ENCODE data around the gene CLDN24. TPM values are rescaled to one million over a fixed set of nuclear protein-coding genes. Genes with fewer than 3 reads are reported as not detected.

Gene CLDN24
- total RNA-seq, 1 donor from 2014 or later, result not detected

DNA sequence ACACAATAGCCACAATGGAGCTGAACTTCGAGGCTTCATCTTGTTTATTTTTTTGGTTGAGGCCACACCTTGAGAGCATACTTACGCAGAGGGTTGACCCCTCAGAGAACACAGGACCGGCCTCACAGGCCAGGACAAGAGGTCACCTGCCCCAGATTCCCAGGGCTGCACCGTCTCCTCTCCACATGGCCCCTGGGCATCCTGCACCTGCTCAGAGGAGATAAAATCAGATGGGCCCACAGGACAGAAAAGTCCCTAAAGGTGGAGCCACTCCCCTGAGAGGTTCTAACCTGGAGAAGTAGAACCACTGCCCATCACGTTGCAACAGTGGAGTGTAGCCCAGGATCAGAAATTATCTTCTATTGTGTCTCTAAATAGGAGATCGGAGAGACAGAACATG lies 1.1 kb upstream of the CLDN24 start:
- intact Hi-C loops (cut with micrococcal nuclease), result no loop called here

DNA sequence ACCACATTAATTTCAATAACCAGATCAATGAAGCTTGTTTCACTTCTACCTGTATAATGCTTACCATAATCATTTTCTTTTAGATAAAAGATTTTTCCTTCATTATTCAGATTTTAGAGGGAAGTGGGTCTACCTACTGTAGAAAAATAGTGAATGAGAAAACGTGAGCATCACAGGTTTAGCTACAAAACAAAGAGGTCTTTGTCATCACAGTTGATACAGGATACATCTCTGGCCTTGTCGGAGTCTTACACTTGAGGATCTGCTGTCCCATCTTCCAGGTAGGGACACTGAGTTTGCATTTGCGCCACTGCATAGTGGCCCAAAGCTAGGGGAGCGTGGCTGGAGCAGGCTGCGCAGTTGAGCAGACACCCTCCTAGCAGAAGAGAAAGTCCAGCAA lies 710 bp downstream of the CLDN24 start:
- intact Hi-C loops (cut with micrococcal nuclease), result no loop called here

GRCh38 chr4:183321079-183321478 lies 1.1 kb downstream of the CLDN24 start:
- intact Hi-C loops (cut with micrococcal nuclease), result no loop called here

- intact Hi-C loops (cut with micrococcal nuclease), result no loop called here
Observed at GRCh38 chr4:183320211-183321059, 1.8 kb downstream of the CLDN24 start, which contains the start of gene CLDN22. CLDN22 (minus strand) TSS chr4:183320276; CDS start chr4:183320218, 58 bp downstream.

DNA sequence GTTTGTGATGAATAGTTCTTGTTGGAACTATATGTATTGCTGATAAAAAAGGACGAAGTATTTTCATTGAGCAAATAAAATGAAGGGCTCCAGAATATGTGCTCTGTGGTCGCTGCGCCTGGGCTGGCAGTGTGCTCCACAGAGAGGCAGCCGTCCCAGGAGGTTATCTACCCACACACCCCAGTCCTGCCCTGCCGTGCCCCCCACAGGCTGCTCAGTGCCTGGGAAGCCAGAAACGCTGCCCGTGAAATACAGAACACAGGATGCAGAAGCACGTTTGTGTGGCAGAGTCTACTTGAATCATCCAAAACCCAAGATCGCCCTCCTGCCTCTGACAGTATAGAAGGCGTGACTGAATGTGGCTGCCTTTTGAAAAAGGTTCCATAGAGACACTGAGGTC lies 3.6 kb downstream of the CLDN24 start:
- intact Hi-C loops (cut with micrococcal nuclease), result no loop called here

DNA sequence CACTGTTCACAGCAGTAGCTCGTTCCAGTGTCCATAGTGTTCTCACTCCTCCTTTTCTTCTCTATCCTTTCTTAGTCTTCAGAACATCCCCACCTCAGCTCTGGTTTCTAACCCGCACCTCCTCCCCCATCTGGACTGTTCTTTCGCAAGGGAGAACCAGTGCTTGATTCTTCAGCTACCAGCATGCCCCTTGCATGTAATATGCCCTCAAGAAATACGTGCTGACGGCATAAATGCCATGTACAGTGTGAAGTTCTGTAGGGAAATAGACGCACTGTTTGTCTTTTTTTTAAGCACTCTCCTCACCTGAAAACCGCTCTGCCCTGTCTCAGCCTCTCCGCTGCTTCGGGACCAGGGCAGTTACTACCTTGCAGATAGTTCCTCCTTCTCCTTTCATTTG lies 7.4 kb downstream of the CLDN24 start:
- intact Hi-C loops (cut with micrococcal nuclease), result no loop called here

GRCh38 chr4:183314336-183314735 lies 7.9 kb downstream of the CLDN24 start:
- intact Hi-C loops (cut with micrococcal nuclease), result no loop called here

- intact Hi-C loops (cut with micrococcal nuclease), result no loop called here
Observed at GRCh38 chr4:183312841-183313240, 9.4 kb downstream of the CLDN24 start.

- intact Hi-C loops (cut with micrococcal nuclease), result no loop called here
Observed at GRCh38 chr4:183306811-183307210, 15.4 kb downstream of the CLDN24 start.

GRCh38 chr4:183304538-183304937 lies 17.7 kb downstream of the CLDN24 start:
- intact Hi-C loops (cut with micrococcal nuclease), result no loop called here

GRCh38 chr4:183304067-183304466 lies 18.2 kb downstream of the CLDN24 start:
- intact Hi-C loops (cut with micrococcal nuclease), result no loop called here

DNA sequence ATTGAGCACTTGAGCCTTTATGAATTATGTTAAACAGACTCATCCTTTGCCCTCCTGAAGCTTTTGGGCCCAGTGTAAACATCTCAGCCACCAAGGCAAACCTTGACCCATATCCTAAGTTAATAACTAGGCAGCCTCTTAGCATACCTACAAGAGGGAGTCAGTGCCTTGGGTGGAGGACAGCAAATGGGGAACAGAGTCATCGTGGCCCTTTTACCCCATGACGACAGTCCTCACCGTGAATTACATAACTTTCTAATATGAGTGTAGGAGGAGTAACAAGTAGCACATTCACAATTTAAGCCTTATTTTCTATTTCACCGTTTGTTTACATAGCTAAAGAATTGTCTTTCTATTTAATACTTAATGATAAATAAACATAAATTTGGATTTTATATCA lies 18.9 kb downstream of the CLDN24 start:
- intact Hi-C loops (cut with micrococcal nuclease), result no loop called here

GRCh38 chr4:183300655-183301054 lies 21.6 kb downstream of the CLDN24 start:
- intact Hi-C loops (cut with micrococcal nuclease), result no loop called here

DNA sequence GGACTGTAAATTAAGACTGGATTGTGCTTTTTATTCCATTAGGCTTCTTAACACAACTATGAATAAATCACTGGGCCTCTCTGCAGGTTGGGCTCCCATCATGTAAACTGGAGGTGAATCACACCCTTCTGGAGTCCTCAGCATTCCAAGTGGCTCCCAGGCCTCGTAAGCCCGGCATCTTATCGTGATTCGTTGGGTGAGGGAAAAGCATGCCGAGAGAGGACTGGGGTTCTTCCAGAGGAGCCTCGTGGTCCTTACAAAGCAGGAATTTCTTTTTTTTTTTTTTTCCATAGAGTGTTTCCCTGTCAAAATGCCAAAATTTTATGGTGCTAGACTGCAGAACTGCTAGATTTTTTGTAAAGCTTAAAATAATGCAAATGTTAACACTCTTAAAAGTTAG lies 22.2 kb downstream of the CLDN24 start:
- intact Hi-C loops (cut with micrococcal nuclease), result no loop called here

DNA sequence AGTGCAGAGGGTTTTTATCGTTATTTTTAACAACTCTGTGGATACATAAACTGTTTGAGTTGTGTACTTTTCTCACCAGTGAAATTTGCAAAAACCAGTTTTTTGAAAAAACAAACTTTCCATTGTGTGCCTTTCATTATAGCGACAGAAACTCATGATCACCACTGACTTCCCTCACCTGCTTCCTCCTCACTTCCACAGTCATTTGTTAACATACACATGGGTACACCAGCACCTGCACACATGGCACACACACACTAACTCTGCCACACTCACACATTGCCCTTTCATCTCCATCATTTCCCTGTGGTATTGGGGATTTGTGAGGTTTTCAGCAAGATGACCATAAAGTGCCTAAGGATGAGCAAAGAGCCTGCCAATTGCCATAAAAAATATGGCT lies 22.8 kb downstream of the CLDN24 start:
- intact Hi-C loops (cut with micrococcal nuclease), result no loop called here

DNA sequence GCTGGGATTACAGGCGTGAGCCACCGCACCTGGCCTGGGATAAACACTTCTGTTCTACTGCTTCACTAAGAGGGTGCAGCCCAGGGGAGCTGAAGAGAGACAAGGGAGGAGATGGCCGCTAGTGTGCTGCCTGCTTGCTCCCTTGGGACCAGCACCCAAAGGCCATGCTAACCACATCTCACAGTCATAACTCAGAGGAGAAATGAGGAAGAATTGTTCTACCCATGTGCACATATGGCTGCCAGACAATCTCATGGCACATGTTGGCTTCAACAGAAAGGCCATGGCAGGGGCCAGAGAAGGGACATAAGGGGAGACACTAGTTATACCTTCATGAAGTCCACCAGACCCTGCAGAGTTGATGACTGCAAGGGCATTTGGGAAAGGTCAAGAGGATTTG lies 24.6 kb downstream of the CLDN24 start:
- intact Hi-C loops (cut with micrococcal nuclease), result no loop called here

GRCh38 chr4:183295711-183296110 lies 26.5 kb downstream of the CLDN24 start:
- intact Hi-C loops (cut with micrococcal nuclease), result no loop called here

GRCh38 chr4:183291070-183291469 lies 31.2 kb downstream of the CLDN24 start:
- intact Hi-C loops (cut with micrococcal nuclease), result no loop called here

DNA sequence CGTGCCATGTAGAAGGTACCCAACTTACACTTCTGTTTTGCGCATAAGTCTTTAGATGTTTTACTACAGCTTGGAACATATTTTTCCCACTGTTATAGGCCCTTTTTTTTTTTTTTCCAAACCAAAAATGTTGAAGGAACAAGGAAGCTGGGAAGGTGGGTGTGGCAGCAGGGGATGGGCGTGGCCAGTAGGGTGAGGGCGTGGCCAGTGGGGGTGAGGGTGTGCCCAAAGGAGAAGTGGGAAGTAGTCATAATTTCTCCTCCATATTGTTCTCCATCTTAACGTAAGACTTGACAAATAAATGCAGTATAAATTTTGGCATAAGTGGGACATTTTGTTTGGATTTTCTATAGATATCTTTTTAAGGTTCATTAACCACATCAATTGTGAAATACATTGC lies 32.5 kb downstream of the CLDN24 start:
- intact Hi-C loops (cut with micrococcal nuclease), result no loop called here

DNA sequence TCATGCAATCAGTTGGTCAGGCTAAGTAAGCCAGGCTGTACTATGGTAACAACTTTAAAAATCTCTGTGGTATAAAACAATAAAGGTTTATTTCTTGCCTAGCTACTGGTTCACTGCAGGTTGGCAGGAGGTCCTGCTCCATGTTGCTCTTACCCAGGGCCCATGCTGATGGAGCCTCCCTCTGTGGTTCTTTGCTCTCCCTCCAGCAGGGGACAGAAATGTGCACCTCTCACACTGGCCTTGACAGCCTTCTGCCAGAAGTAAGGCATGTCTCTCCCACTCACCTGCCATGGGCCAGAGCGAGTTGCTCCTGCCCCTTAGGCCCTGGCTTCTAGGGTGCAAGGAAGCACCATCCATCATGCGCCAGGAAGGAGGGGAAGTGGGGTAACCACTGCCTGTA lies 33.3 kb downstream of the CLDN24 start:
- intact Hi-C loops (cut with micrococcal nuclease), result no loop called here

GRCh38 chr4:183287677-183288076 lies 34.5 kb downstream of the CLDN24 start:
- intact Hi-C loops (cut with micrococcal nuclease), result no loop called here

GRCh38 chr4:183287309-183287659 lies 34.9 kb downstream of the CLDN24 start:
- intact Hi-C loops (cut with micrococcal nuclease), result no loop called here

GRCh38 chr4:183286590-183287308 lies 35.5 kb downstream of the CLDN24 start:
- intact Hi-C loops (cut with micrococcal nuclease), result no loop called here
